Measurements from ENCODE around the gene MAML2. TPM values are rescaled to one million over a fixed set of nuclear protein-coding genes. Genes with fewer than 3 reads are reported as not detected.

Gene MAML2
- total RNA-seq, 1 experiment from 2014 or later: 2.9 TPM

DNA sequence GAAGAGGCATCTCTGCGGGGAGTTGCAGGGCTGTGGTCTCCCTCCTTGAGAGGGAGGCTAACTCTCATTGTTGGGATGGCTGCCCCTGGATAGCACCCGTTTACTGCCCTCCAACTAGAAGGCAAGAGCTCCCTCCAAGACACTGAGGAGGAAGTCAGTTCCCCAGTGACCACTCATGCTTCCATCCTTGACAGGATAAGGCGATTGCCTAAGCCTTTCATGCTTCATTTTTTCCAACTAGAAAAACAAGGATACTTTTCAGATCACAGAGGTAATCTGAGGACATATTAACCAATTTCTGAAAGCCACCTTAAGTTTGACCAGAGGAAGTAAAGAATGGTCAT, 186.6 kb downstream of the MAML2 start:
- CTCF ChIA-PET: interaction anchor here (1.3 kb wide), 1 partner anchor 187 kb away, joined by 7 read pairs; no protein-coding TSS in a partner anchor
- no peaks in the 10 kb centered on the region for H3K9me3 ChIP-seq (ENCODE audit: control insufficient read depth, insufficient read depth, low read depth, low read length)
- no peak for TF ChIP-seq SIN3A (IDR thresholded peaks at IDR 0.05; ENCODE audit: borderline replicate concordance, insufficient read depth, low read depth, low read length)
- TF ChIP-seq, protein P1, sequence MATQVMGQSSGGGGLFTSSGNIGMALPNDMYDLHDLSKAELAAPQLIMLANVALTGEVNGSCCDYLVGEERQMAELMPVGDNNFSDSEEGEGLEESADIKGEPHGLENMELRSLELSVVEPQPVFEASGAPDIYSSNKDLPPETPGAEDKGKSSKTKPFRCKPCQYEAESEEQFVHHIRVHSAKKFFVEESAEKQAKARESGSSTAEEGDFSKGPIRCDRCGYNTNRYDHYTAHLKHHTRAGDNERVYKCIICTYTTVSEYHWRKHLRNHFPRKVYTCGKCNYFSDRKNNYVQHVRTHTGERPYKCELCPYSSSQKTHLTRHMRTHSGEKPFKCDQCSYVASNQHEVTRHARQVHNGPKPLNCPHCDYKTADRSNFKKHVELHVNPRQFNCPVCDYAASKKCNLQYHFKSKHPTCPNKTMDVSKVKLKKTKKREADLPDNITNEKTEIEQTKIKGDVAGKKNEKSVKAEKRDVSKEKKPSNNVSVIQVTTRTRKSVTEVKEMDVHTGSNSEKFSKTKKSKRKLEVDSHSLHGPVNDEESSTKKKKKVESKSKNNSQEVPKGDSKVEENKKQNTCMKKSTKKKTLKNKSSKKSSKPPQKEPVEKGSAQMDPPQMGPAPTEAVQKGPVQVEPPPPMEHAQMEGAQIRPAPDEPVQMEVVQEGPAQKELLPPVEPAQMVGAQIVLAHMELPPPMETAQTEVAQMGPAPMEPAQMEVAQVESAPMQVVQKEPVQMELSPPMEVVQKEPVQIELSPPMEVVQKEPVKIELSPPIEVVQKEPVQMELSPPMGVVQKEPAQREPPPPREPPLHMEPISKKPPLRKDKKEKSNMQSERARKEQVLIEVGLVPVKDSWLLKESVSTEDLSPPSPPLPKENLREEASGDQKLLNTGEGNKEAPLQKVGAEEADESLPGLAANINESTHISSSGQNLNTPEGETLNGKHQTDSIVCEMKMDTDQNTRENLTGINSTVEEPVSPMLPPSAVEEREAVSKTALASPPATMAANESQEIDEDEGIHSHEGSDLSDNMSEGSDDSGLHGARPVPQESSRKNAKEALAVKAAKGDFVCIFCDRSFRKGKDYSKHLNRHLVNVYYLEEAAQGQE (IDR thresholded peaks at IDR 0.05; ENCODE audit: insufficient read depth in 1 of 2, low read depth in 2 of 2, low read length in 1 of 2): no peak
- no peak for TF ChIP-seq TCF7L2 (IDR thresholded peaks at IDR 0.05; ENCODE audit: low read depth, low read length)
- TF ChIP-seq, protein P2, sequence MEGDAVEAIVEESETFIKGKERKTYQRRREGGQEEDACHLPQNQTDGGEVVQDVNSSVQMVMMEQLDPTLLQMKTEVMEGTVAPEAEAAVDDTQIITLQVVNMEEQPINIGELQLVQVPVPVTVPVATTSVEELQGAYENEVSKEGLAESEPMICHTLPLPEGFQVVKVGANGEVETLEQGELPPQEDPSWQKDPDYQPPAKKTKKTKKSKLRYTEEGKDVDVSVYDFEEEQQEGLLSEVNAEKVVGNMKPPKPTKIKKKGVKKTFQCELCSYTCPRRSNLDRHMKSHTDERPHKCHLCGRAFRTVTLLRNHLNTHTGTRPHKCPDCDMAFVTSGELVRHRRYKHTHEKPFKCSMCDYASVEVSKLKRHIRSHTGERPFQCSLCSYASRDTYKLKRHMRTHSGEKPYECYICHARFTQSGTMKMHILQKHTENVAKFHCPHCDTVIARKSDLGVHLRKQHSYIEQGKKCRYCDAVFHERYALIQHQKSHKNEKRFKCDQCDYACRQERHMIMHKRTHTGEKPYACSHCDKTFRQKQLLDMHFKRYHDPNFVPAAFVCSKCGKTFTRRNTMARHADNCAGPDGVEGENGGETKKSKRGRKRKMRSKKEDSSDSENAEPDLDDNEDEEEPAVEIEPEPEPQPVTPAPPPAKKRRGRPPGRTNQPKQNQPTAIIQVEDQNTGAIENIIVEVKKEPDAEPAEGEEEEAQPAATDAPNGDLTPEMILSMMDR (IDR thresholded peaks at IDR 0.05): no peak
- no peak for TF ChIP-seq POLR2AphosphoS5 (IDR thresholded peaks at IDR 0.05; ENCODE audit: low read depth, low read length)
- in situ Hi-C loops (cut with HindIII; ENCODE audit: low pct_unique_long_range_greater_than_20kb, low sequenced_read_pairs) (no loop called here), intact Hi-C loops (cut with micrococcal nuclease; ENCODE audit: unreplicated experiment) (no loop called here)
- H3K36me3 ChIP-seq (ENCODE audit: control insufficient read depth, insufficient read depth, low read length): no peaks in the 10 kb centered on the region
- POLR2A ChIA-PET: no interaction called here
- peaks cover 6% of the 10 kb centered on the region for H3K4me1 ChIP-seq (ENCODE audit: control insufficient read depth, insufficient read depth, low read length)
- no peak overlapping the region for H3K27ac ChIP-seq (ENCODE audit: low read length)
- peak; percentile 47; the same call in 1 of the 2 replicates for ATAC-seq
- no peak overlapping the region for H3K4me3 ChIP-seq (ENCODE audit: low read depth in 2 of 2, low read length in 2 of 2)
- no peak for DNase-seq (ENCODE audit: low read depth, low spot score)
- BruUV-seq (replicated peaks): no TSS peak
- H3K27me3 ChIP-seq (ENCODE audit: control insufficient read depth, insufficient read depth, low read length): no peaks in the 10 kb centered on the region

DNA sequence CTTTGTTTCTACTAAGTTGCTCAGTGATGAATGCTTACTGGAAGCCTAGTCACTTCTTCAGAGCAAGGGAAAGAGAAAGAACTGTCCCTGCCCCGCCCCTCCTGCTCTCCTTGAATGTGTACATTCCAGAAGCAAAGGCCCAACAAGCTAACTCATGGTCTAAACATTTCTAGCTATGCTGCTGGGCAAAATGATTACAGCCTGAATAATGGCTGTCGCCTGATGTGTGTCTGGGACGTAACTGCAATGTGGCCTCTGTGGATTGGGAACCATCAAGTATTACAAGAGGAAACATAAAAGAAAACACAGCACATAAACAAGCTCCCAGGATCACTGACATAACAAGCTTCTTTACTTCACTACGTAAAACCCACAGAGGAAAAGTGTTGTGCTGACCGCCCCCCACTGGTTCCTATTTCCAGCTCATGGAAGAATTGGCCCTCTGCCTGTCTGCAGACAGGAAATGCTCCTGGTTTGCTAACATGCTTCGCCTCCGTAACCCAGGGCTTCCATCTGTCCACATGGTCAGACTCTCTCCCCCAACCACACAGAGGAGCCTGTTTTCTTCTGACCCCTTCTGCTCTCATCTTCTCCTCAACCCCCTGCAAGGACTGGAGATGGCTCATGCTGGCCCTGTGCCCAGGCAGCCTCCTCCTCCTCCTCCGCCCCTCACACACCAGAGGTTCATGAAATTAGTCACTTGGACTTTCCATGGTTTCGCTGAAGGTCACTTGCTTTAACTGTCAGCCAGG, 187.2 kb downstream of the MAML2 start:
- ATAC-seq: peak; percentile 41; the same call in 1 of the 2 replicates
- intact Hi-C loops (cut with micrococcal nuclease; ENCODE audit: unreplicated experiment): no loop called here
- in situ Hi-C loops (cut with HindIII; ENCODE audit: low pct_unique_long_range_greater_than_20kb, low sequenced_read_pairs): no loop called here
- DNase-seq (ENCODE audit: low read depth, low spot score): no peak
- Histone ChIP-seq H3K36me3 (ENCODE audit: control insufficient read depth, insufficient read depth, low read length) (no peaks in the 10 kb centered on the region), H3K4me3 (ENCODE audit: low read depth in 2 of 2, low read length in 2 of 2) (no peak overlapping the region), H3K27ac (ENCODE audit: low read length) (no peak overlapping the region; the same call in 1 of the 2 replicates), H3K4me1 (ENCODE audit: control insufficient read depth, insufficient read depth, low read length) (peaks cover 6% of the 10 kb centered on the region), H3K27me3 (ENCODE audit: control insufficient read depth, insufficient read depth, low read length) (no peaks in the 10 kb centered on the region), H3K9me3 (ENCODE audit: control insufficient read depth, insufficient read depth, low read depth, low read length) (no peaks in the 10 kb centered on the region)
- CTCF ChIA-PET: interaction anchor here (0.6 to 1.3 kb wide), 4 partner anchors 183 to 1638 kb away, joined by 3 to 10 read pairs (median 6); no protein-coding TSS in a partner anchor
- no peak for TF ChIP-seq SIN3A (IDR thresholded peaks at IDR 0.05; ENCODE audit: borderline replicate concordance, insufficient read depth, low read depth, low read length)
- no peak for TF ChIP-seq TCF7L2 (IDR thresholded peaks at IDR 0.05; ENCODE audit: low read depth, low read length)
- TF ChIP-seq, protein P2 (IDR thresholded peaks at IDR 0.05): peak; percentile 14
- TF ChIP-seq, protein P1 (IDR thresholded peaks at IDR 0.05; ENCODE audit: insufficient read depth in 1 of 2, low read depth in 2 of 2, low read length in 1 of 2): no peak
- TF ChIP-seq POLR2AphosphoS5 (IDR thresholded peaks at IDR 0.05; ENCODE audit: low read depth, low read length): no peak
- POLR2A ChIA-PET: interaction anchor here (0.5 kb wide), 1 partner anchor 22 kb away, joined by 3 read pairs; no protein-coding TSS in a partner anchor
- BruUV-seq (replicated peaks): no TSS peak

All from Panc1 (cell line).